HEK293 (cell line): ENCODE results near the gene MPV17L2.
A peak's percentile ranks its signal among the peaks of the same experiment; 100 is the strongest.

ENCODE experiments used
- CTCF ChIA-PET: fragments of 350-600 bp; formaldehyde crosslinking; extraction: SDS; loops from one replicate; lab custom pipeline; 2021; ENCODE audit warnings: antibody characterized with exemption; lab: Yijun Ruan, JAX
- POLR2A ChIA-PET: fragments of 300-600 bp; formaldehyde crosslinking; extraction: SDS; loops from one replicate; lab custom pipeline; 2020; ENCODE audit warnings: antibody characterized with exemption, inconsistent platforms; lab: Yijun Ruan, JAX
- H3K27ac ChIP-seq: fragments of 200-500 bp; sonication (Bioruptor generic); 2 replicates; pipeline ENCODE4 v1.5.1; 2014; ENCODE audit warnings: low read depth, low read length, control low read depth, inconsistent platforms; ENCODE audit errors: extremely low read depth
- H3K36me3 ChIP-seq, 2 experiments: fragments of 200-500 bp in 1 of 2; sonication (Bioruptor generic) in 1 of 2; 1 replicate in 1 of 2; 2 replicates in 1 of 2; pipeline ENCODE4 v1.5.1; 2014 to 2017; ENCODE audit warnings: inconsistent platforms in 2 of 2, low read length in 2 of 2; ENCODE audit not compliant: control insufficient read depth in 2 of 2, insufficient read depth in 1 of 2
- H3K4me1 ChIP-seq: fragments of 200-500 bp; sonication (Bioruptor generic); 2 replicates; pipeline ENCODE4 v1.5.1; 2014; ENCODE audit warnings: mild to moderate bottlenecking, low read length, inconsistent platforms; ENCODE audit not compliant: control insufficient read depth, insufficient read depth
- H3K4me3 ChIP-seq: 2 replicates; pipeline ENCODE4 v1.5.1; 2011; ENCODE audit warnings: low read depth, mild to moderate bottlenecking, control low read depth, low read length, moderate library complexity
- H3K9me3 ChIP-seq: fragments of 200-500 bp; sonication (Bioruptor generic); 2 replicates; pipeline ENCODE4 v1.5.1; 2014; ENCODE audit warnings: low read depth, low read length, inconsistent platforms; ENCODE audit not compliant: control insufficient read depth, insufficient read depth
- EGR2 ChIP-seq: fragments of 450-650 bp; formaldehyde crosslinking; IDR thresholded peaks from 2 replicates; pipeline ENCODE4 v1.5.1; 2016; ENCODE audit warnings: low read depth, missing biosample characterization, missing genetic modification characterization
- KLF9 ChIP-seq: fragments of 450-650 bp; formaldehyde crosslinking; IDR thresholded peaks from 2 replicates; pipeline ENCODE4 v1.5.1; 2016; ENCODE audit warnings: missing biosample characterization, missing genetic modification characterization, low read depth
- REST ChIP-seq: fragments of 450-650 bp; formaldehyde crosslinking; IDR thresholded peaks from 2 replicates; pipeline ENCODE4 v1.5.1; 2016; ENCODE audit warnings: missing biosample characterization, missing genetic modification characterization
- SETDB1 ChIP-seq: IDR thresholded peaks from one replicate; pipeline ENCODE4 v1.6.1; 2017; ENCODE audit warnings: mild to moderate bottlenecking, low read length, moderate library complexity, mixed read lengths; ENCODE audit not compliant: insufficient read length
- TSHZ1 ChIP-seq: fragments of 450-650 bp; formaldehyde crosslinking; IDR thresholded peaks from 2 replicates; pipeline ENCODE4 v1.5.1; 2016; ENCODE audit warnings: missing biosample characterization, missing genetic modification characterization, borderline replicate concordance
- ZBTB44 ChIP-seq: fragments of 450-650 bp; IDR thresholded peaks from 2 replicates; pipeline ENCODE4 v1.5.1; 2018; ENCODE audit warnings: missing biosample characterization, mild to moderate bottlenecking, missing genetic modification characterization
- ZFP3 ChIP-seq: fragments of 450-650 bp; formaldehyde crosslinking; IDR thresholded peaks from 2 replicates; pipeline ENCODE4 v1.5.1; 2016; ENCODE audit warnings: low read depth, missing biosample characterization, missing genetic modification characterization
- ZIC2 ChIP-seq: fragments of 450-650 bp; formaldehyde crosslinking; IDR thresholded peaks from 2 replicates; pipeline ENCODE4 v1.5.1; 2016; ENCODE audit warnings: missing biosample characterization, missing genetic modification characterization
- ZNF10 ChIP-seq: fragments of 450-650 bp; formaldehyde crosslinking; IDR thresholded peaks from 2 replicates; pipeline ENCODE4 v1.5.1; 2017; ENCODE audit warnings: missing biosample characterization, missing genetic modification characterization
- ZNF221 ChIP-seq: fragments of 450-650 bp; formaldehyde crosslinking; IDR thresholded peaks from 2 replicates; pipeline ENCODE4 v1.5.1; 2017; ENCODE audit warnings: missing biosample characterization, missing genetic modification characterization, borderline replicate concordance
- ZNF26 ChIP-seq: fragments of 450-650 bp; formaldehyde crosslinking; IDR thresholded peaks from 2 replicates; pipeline ENCODE4 v1.5.1; 2016; ENCODE audit warnings: missing biosample characterization, missing genetic modification characterization
- ZNF311 ChIP-seq: fragments of 450-650 bp; formaldehyde crosslinking; IDR thresholded peaks from 2 replicates; pipeline ENCODE4 v1.5.1; 2017; ENCODE audit warnings: missing biosample characterization, missing genetic modification characterization, borderline replicate concordance
- ZNF449 ChIP-seq: fragments of 450-650 bp; formaldehyde crosslinking; IDR thresholded peaks from 2 replicates; pipeline ENCODE4 v1.5.1; 2017; ENCODE audit warnings: missing biosample characterization, mild to moderate bottlenecking, missing genetic modification characterization, moderate library complexity
- ZNF555 ChIP-seq: fragments of 450-650 bp; formaldehyde crosslinking; conservative IDR thresholded peaks from 2 replicates; pipeline ENCODE4 v1.5.1; 2017; ENCODE audit warnings: missing biosample characterization, mild to moderate bottlenecking, missing genetic modification characterization, inconsistent platforms
- ZNF600 ChIP-seq: fragments of 450-650 bp; formaldehyde crosslinking; IDR thresholded peaks from 2 replicates; pipeline ENCODE4 v1.5.1; 2016; ENCODE audit warnings: missing biosample characterization, missing genetic modification characterization
- ZNF768 ChIP-seq: fragments of 450-650 bp; formaldehyde crosslinking; IDR thresholded peaks from 2 replicates; pipeline ENCODE4 v1.5.1; 2018; ENCODE audit warnings: missing biosample characterization, mild to moderate bottlenecking, missing genetic modification characterization
- ZSCAN30 ChIP-seq: fragments of 450-650 bp; IDR thresholded peaks from 2 replicates; pipeline ENCODE4 v1.5.1; 2018; ENCODE audit warnings: missing biosample characterization, mild to moderate bottlenecking, missing genetic modification characterization, moderate library complexity

The MPV17L2 gene

GRCh38 chr19:18147396-18147795 is 45.6 kb upstream of the MPV17L2 start:
- POLR2A ChIA-PET: no interaction called here
- H3K36me3 ChIP-seq: peaks cover 0 to 30% of the 10 kb centered on the region in 2 experiments; a peak in 2 of 3 replicates
- H3K9me3 ChIP-seq: no peaks in the 10 kb centered on the region
- no peaks in the 10 kb centered on the region for H3K4me1 ChIP-seq
- no peak overlapping the region for H3K27ac ChIP-seq
- CTCF ChIA-PET: no interaction called here
- 0 out of 2 replicates have a peak, but pooled peaks have one; percentile 35 for TF ChIP-seq ZIC2
- TF ChIP-seq ZNF449: no peak
- no peak overlapping the region for H3K4me3 ChIP-seq

GRCh38 chr19:18149596-18149975 is 43.4 kb upstream of the MPV17L2 start:
- H3K36me3 ChIP-seq: peaks cover 0 to 19% of the 10 kb centered on the region in 2 experiments; a peak in 1 of 3 replicates
- ChIA-PET POLR2A (no interaction called here), CTCF (interaction anchor here (0.6 to 0.7 kb wide), 2 partner anchors 200 to 239 kb away, joined by 3 read pairs; no protein-coding TSS in a partner anchor)
- H3K4me3 ChIP-seq: no peak overlapping the region
- TF ChIP-seq ZNF10 (tag by site-specific recombination) (no peak), EGR2 (tag by site-specific recombination) (no peak), ZSCAN30 (no peak), ZNF311 (tag by site-specific recombination) (no peak), ZBTB44 (no peak), ZNF768 (tag by site-specific recombination) (no peak), ZNF26 (tag by site-specific recombination) (no peak), SETDB1 (no peak), ZNF221 (tag by site-specific recombination) (no peak), KLF9 (no peak)
- H3K4me1 ChIP-seq: no peaks in the 10 kb centered on the region; the same call in 1 of the 2 replicates
- no peak overlapping the region for H3K27ac ChIP-seq
- H3K9me3 ChIP-seq: no peaks in the 10 kb centered on the region

- POLR2A ChIA-PET: interaction anchor here (1.2 to 1.8 kb wide), 2 partner anchors 33 to 131 kb away, joined by 3 to 7 read pairs; partner anchors contain the start of gene JUND
- Histone ChIP-seq H3K27ac (no peak overlapping the region), H3K4me1 (no peaks in the 10 kb centered on the region; the same call in 1 of the 2 replicates), H3K36me3 (peaks cover 0 to 15% of the 10 kb centered on the region in 2 experiments; a peak in 1 of 3 replicates), H3K9me3 (no peaks in the 10 kb centered on the region), H3K4me3 (no peak overlapping the region)
- no peak for TF ChIP-seq TSHZ1 (tag by site-specific recombination)
- 0 out of 2 replicates have a peak, but pooled peaks have one; percentile 54 for TF ChIP-seq ZNF768 (tag by site-specific recombination)
- TF ChIP-seq REST (tag by site-specific recombination): peak; percentile 65
- peak; percentile 62 for TF ChIP-seq ZNF600
- peak; percentile 50; the same call in 1 of the 2 replicates for TF ChIP-seq ZFP3 (tag by site-specific recombination)
- TF ChIP-seq ZNF555 (tag by site-specific recombination): no peak
- CTCF ChIA-PET: interaction anchor here (0.7 to 2.9 kb wide), 9 partner anchors 8 to 320 kb away, joined by 3 to 24 read pairs (median 4); no protein-coding TSS in a partner anchor
Observed at GRCh38 chr19:18150776-18151624, 42.0 kb upstream of the MPV17L2 start.
